ENCODE results near the gene ZNF593. TPM values are rescaled to one million over a fixed set of nuclear protein-coding genes. Genes with fewer than 3 reads are reported as not detected.
A peak's percentile ranks its signal among the peaks of the same experiment; 100 is the strongest.

Gene ZNF593
- total and polyA plus RNA-seq, 10 of the 15 experiments (the other 5 are each of a cell fraction or from before 2014, with no cell fraction given), result 7.7 to 156 (median 51.0) TPM

DNA sequence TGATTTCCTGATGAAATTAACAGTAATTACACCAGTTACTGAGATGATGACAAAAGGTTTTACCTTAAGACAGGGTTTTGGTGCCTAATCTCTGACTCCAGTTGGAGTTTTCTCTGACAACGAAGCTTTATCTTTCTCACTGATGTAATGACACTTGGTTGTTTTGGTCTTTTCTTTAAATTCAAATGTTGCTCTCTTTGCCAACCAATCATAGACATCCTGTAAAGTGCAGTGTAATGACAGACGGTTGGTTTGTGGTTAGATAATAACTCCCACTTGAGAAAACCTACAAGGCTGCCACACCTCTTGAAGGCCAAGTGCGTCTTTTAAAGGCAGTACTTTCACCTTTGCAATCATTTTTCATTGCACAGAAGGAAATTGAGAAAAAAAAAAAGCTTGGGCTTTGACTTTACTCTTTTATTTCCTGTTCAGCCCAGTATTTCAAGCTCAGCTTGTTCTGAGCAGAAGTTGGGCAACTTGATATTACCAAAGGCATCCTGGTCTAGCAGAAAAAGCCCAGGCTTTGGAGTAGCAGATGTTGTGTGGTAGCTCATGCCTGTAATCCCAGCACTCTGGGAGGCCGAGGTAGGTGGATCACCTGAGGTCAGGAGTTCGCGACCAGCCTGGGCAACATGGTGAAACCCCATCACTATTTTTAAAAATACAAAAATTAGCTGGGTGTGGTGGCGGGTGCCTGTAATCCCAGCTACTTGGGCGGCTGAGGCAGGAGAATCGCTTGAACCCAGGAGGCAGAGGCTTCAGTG is 43.2 kb upstream of the ZNF593 start:
- intact Hi-C loops (cut with micrococcal nuclease; ENCODE audit: unreplicated experiment) (no loop called here), in situ Hi-C loops (cut with MboI) (no loop called here)
- 65% methylated on average over 9 of the region's 9 CpGs for WGBS (ENCODE audit: insufficient coverage, insufficient replicate concordance, low lambda C conversion rate, missing lambda C conversion rate)
- no peaks in the 10 kb centered on the region for H3K9me3 ChIP-seq (replicated peaks; ENCODE audit: control insufficient read depth, insufficient read depth, low read length)
- SMC1A ChIA-PET (ENCODE audit: uncharacterized antibody, unreplicated experiment), result interaction anchor here (0.6 to 2.3 kb wide), 13 partner anchors 11 to 253 kb away, joined by 3 to 21 read pairs (median 6); partner anchors contain the start of gene CEP85
- H3K36me3 ChIP-seq (ENCODE audit: control insufficient read depth in 2 of 2, insufficient read depth in 2 of 2, low read length in 1 of 2), result peaks cover 0 to 6% of the 10 kb centered on the region in 2 experiments; a peak in 1 of 4 replicates
- POLR2A ChIA-PET, result interaction anchor here (0.7 to 2.0 kb wide), 6 partner anchors 9 to 183 kb away, joined by 3 to 13 read pairs (median 4); partner anchors contain the start of gene PDIK1L
- BruUV-seq (replicated peaks), result no TSS peak
- no peaks in the 10 kb centered on the region for H3K27me3 ChIP-seq (replicated peaks in 1 of 2; ENCODE audit: control insufficient read depth in 2 of 2, insufficient read depth in 2 of 2, low read length in 1 of 2)
- DNase-seq (ENCODE audit: low read depth, low spot score), result no peak
- peak; percentile 70 for FAIRE-seq
- peak overlapping the region; percentile 27; the same call in 1 of the 2 replicates for H3K27ac ChIP-seq (ENCODE audit: control insufficient read depth, insufficient read depth)
- no peaks in the 10 kb centered on the region for H3K79me2 ChIP-seq (ENCODE audit: control insufficient read depth, insufficient read depth, low read length)
- ATAC-seq, result peak; percentile 97
- H3K4me3 ChIP-seq, result no peak overlapping the region
- peak overlapping the region; percentile 26; the same call in 1 of the 2 replicates for H3K9ac ChIP-seq (ENCODE audit: control insufficient read depth, insufficient read depth, low read length)
- RAD21 ChIA-PET (ENCODE audit: unreplicated experiment), result interaction anchor here (0.8 to 2.4 kb wide), 6 partner anchors 11 to 192 kb away, joined by 3 to 19 read pairs (median 4); partner anchors contain the start of genes CD52, PAFAH2 and PDIK1L
- H3K4me2 ChIP-seq (ENCODE audit: control insufficient read depth, insufficient read depth), result peak overlapping the region; percentile 15; the same call in 1 of the 2 replicates
- peaks cover 4% of the 10 kb centered on the region for H3K4me1 ChIP-seq (ENCODE audit: control insufficient read depth, insufficient read depth, low read length)
- no peak overlapping the region; the same call in none of the 2 replicates for H2AFZ ChIP-seq (ENCODE audit: control insufficient read depth, low read depth, low read length)
- CTCF ChIA-PET, result interaction anchor here (0.5 to 8.3 kb wide), 19 partner anchors 13 to 605 kb away, joined by 3 to 92 read pairs (median 3); partner anchors contain the start of genes CEP85 and PAFAH2
- H4K20me1 ChIP-seq (ENCODE audit: control insufficient read depth, insufficient read depth), result no peaks in the 10 kb centered on the region
- no peak for TF ChIP-seq TCF7 (IDR thresholded peaks at IDR 0.05; ENCODE audit: borderline replicate concordance)
- TF ChIP-seq KAT2A (conservative IDR thresholded peaks at IDR 0.05; ENCODE audit: control insufficient read depth, low read depth, low read length), result no peak
- peak; percentile 94 for TF ChIP-seq RUNX3 (IDR thresholded peaks at IDR 0.05; ENCODE audit: low read length)
- peak; percentile 57; the same call in 1 of the 2 replicates for TF ChIP-seq ZNF384 (IDR thresholded peaks at IDR 0.05; ENCODE audit: borderline replicate concordance, low read depth, low read length)
- TF ChIP-seq, protein P1, sequence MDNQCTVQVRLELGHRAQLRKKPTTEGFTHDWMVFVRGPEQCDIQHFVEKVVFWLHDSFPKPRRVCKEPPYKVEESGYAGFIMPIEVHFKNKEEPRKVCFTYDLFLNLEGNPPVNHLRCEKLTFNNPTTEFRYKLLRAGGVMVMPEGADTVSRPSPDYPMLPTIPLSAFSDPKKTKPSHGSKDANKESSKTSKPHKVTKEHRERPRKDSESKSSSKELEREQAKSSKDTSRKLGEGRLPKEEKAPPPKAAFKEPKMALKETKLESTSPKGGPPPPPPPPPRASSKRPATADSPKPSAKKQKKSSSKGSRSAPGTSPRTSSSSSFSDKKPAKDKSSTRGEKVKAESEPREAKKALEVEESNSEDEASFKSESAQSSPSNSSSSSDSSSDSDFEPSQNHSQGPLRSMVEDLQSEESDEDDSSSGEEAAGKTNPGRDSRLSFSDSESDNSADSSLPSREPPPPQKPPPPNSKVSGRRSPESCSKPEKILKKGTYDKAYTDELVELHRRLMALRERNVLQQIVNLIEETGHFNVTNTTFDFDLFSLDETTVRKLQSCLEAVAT (IDR thresholded peaks at IDR 0.05), result peak; percentile 9; the same call in 1 of the 2 replicates
- no peak for TF ChIP-seq PAX5 (IDR thresholded peaks at IDR 0.05; ENCODE audit: borderline replicate concordance, low read depth, low read length)
- peak; percentile 72; the same call in 1 of the 2 replicates for TF ChIP-seq CBFB (IDR thresholded peaks at IDR 0.05; ENCODE audit: low read depth)
- peak; percentile 75 for TF ChIP-seq ATF7 (IDR thresholded peaks at IDR 0.05; ENCODE audit: low read depth)
- no peak for TF ChIP-seq KLF5 (IDR thresholded peaks at IDR 0.05; ENCODE audit: partially characterized antibody)
- peak; percentile 95 for TF ChIP-seq FOXM1 (IDR thresholded peaks at IDR 0.05; ENCODE audit: low read depth, low read length)
- no peak for TF ChIP-seq BCL11A (IDR thresholded peaks at IDR 0.05; ENCODE audit: low read depth, low read length)
- TF ChIP-seq CREM (IDR thresholded peaks at IDR 0.05; ENCODE audit: low read depth), result peak; percentile 27; the same call in 1 of the 2 replicates
- peak; percentile 84 for TF ChIP-seq NFYB (IDR thresholded peaks at IDR 0.05; ENCODE audit: insufficient read depth, low read depth, low read length)
- TF ChIP-seq, protein P2, sequence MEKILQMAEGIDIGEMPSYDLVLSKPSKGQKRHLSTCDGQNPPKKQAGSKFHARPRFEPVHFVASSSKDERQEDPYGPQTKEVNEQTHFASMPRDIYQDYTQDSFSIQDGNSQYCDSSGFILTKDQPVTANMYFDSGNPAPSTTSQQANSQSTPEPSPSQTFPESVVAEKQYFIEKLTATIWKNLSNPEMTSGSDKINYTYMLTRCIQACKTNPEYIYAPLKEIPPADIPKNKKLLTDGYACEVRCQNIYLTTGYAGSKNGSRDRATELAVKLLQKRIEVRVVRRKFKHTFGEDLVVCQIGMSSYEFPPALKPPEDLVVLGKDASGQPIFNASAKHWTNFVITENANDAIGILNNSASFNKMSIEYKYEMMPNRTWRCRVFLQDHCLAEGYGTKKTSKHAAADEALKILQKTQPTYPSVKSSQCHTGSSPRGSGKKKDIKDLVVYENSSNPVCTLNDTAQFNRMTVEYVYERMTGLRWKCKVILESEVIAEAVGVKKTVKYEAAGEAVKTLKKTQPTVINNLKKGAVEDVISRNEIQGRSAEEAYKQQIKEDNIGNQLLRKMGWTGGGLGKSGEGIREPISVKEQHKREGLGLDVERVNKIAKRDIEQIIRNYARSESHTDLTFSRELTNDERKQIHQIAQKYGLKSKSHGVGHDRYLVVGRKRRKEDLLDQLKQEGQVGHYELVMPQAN (conservative IDR thresholded peaks at IDR 0.05), result 0 out of 2 replicates have a peak, but pooled peaks have one; percentile 42
- no peak for TF ChIP-seq ZNF274 (IDR thresholded peaks at IDR 0.05; ENCODE audit: insufficient read depth, insufficient read length)
- TF ChIP-seq, protein P3, sequence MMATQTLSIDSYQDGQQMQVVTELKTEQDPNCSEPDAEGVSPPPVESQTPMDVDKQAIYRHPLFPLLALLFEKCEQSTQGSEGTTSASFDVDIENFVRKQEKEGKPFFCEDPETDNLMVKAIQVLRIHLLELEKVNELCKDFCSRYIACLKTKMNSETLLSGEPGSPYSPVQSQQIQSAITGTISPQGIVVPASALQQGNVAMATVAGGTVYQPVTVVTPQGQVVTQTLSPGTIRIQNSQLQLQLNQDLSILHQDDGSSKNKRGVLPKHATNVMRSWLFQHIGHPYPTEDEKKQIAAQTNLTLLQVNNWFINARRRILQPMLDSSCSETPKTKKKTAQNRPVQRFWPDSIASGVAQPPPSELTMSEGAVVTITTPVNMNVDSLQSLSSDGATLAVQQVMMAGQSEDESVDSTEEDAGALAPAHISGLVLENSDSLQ (IDR thresholded peaks at IDR 0.05), result peak; percentile 75
- no peak for TF ChIP-seq PAX8 (IDR thresholded peaks at IDR 0.05)
- TF ChIP-seq, protein P4, sequence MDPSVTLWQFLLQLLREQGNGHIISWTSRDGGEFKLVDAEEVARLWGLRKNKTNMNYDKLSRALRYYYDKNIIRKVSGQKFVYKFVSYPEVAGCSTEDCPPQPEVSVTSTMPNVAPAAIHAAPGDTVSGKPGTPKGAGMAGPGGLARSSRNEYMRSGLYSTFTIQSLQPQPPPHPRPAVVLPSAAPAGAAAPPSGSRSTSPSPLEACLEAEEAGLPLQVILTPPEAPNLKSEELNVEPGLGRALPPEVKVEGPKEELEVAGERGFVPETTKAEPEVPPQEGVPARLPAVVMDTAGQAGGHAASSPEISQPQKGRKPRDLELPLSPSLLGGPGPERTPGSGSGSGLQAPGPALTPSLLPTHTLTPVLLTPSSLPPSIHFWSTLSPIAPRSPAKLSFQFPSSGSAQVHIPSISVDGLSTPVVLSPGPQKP (IDR thresholded peaks at IDR 0.05; ENCODE audit: low read depth, low read length), result no peak
